Brain pericyte (primary cell): ENCODE data around the gene LMCD1.

Experiments used
- DNase-seq: peaks from one replicate; pipeline ENCODE4 v3.0.0-alpha.2; 2012; ENCODE audit warnings: low read depth, low spot score

The LMCD1 gene

GRCh38 chr3:8581806-8582445, 80.3 kb downstream of the LMCD1 start:
- no peak for DNase-seq

GRCh38 chr3:8584661-8585060, 83.0 kb downstream of the LMCD1 start:
- no peak for DNase-seq

- DNase-seq: no peak
Measured at GRCh38 chr3:8589880-8590556, 88.4 kb downstream of the LMCD1 start.

- DNase-seq: no peak
Measured at GRCh38 chr3:8593021-8593827, 91.6 kb downstream of the LMCD1 start.

- no peak for DNase-seq
Measured at GRCh38 chr3:8595252-8595651, 93.6 kb downstream of the LMCD1 start.

- no peak for DNase-seq
Measured at GRCh38 chr3:8595695-8596115, 94.1 kb downstream of the LMCD1 start.

- DNase-seq: no peak
Measured at GRCh38 chr3:8596321-8597218, 94.9 kb downstream of the LMCD1 start.

GRCh38 chr3:8597219-8597853, 95.7 kb downstream of the LMCD1 start:
- DNase-seq: no peak

- no peak for DNase-seq
Measured at GRCh38 chr3:8599146-8599545, 97.5 kb downstream of the LMCD1 start.

- no peak for DNase-seq
Measured at GRCh38 chr3:8600457-8600856, 98.8 kb downstream of the LMCD1 start.

GRCh38 chr3:8603115-8603710, 101.6 kb downstream of the LMCD1 start:
- DNase-seq: no peak

GRCh38 chr3:8604006-8604405, 102.4 kb downstream of the LMCD1 start:
- no peak for DNase-seq

GRCh38 chr3:8604988-8605387, 103.4 kb downstream of the LMCD1 start:
- no peak for DNase-seq

GRCh38 chr3:8606701-8607231, 105.1 kb downstream of the LMCD1 start:
- no peak for DNase-seq

- DNase-seq: no peak
Measured at GRCh38 chr3:8607234-8608040, 105.8 kb downstream of the LMCD1 start.

GRCh38 chr3:8608041-8608790, 106.6 kb downstream of the LMCD1 start:
- no peak for DNase-seq

GRCh38 chr3:8608791-8609467, 107.3 kb downstream of the LMCD1 start:
- DNase-seq: no peak

- DNase-seq: no peak
Measured at GRCh38 chr3:8610951-8611350, 109.3 kb downstream of the LMCD1 start.
